ENCODE data around the gene TRAPPC12.

- TF ChIP-seq POLR2A (IDR thresholded peaks at IDR 0.05) (no peak), POLR2AphosphoS5 (IDR thresholded peaks at IDR 0.05) (peak in 1 of 3 donors; percentile 60), CTCF (IDR thresholded peaks at IDR 0.05) (no peak), EP300 (IDR thresholded peaks at IDR 0.05) (no peak)
Observed at GRCh38 chr2:3440477-3440876, 61.0 kb downstream of the TRAPPC12 start.
